HepG2 (cell line): ENCODE data around the gene CLNS1A. TPM values are rescaled to one million over a fixed set of nuclear protein-coding genes. Genes with fewer than 3 reads are reported as not detected.

ENCODE experiments used
- ATAC-seq: fragments of 200-7000 bp; cut with Tn5 transposase; 3 replicates; pipeline ENCODE4 v1.9.1; 2020; ENCODE audit warnings: mild to moderate bottlenecking, moderate library complexity
- BruUV-seq: library from RNA; stranded (reverse); fragments of 400-500 nt; replicated peaks from 2 replicates; lab custom pipeline; 2021; lab: Mats Ljungman, UMichigan
- CTCF ChIA-PET: fragments of 300-600 bp; formaldehyde crosslinking; extraction: SDS; loops from one replicate; lab custom pipeline; 2021; ENCODE audit warnings: low total read pairs, inconsistent platforms, low intra/inter-chr PET ratio; lab: Yijun Ruan, JAX
- POLR2A ChIA-PET: fragments of 350-600 bp; sonication (Branson Sonifier 250); formaldehyde crosslinking; loops from one replicate; lab custom pipeline; 2020; ENCODE audit warnings: antibody characterized with exemption, inconsistent platforms; lab: Yijun Ruan, JAX
- DNase-seq: peaks from one replicate; pipeline ENCODE4 v3.0.0-alpha.2; 2015; ENCODE audit warnings: low spot score
- FAIRE-seq: peaks from 3 replicates; lab custom pipeline; 2011; peaks lifted over from hg19 to GRCh38; lab: Jason Lieb, UNC
- H2AFZ ChIP-seq: one replicate; pipeline ENCODE4 v1.6.1; 2011; ENCODE audit warnings: low read length, inconsistent platforms
- H3K27ac ChIP-seq: fragments of 300-600 bp; 3 replicates; pipeline ENCODE4 v1.8.0; 2011; ENCODE audit warnings: mixed run types, mild to moderate bottlenecking, mixed read lengths, low read length, inconsistent platforms; ENCODE audit not compliant: insufficient read depth; ENCODE audit errors: extremely low read length
- H3K27me3 ChIP-seq, 2 experiments: fragments of 200-600 bp in 1 of 2; 2 replicates in 1 of 2; 3 replicates in 1 of 2; pipeline versions ENCODE4 v1.6.0 to v1.8.0; 2011; ENCODE audit warnings: low read length in 2 of 2, mild to moderate bottlenecking in 2 of 2, moderate library complexity in 2 of 2, inconsistent platforms in 1 of 2; ENCODE audit not compliant: insufficient read depth in 2 of 2, control insufficient read depth in 1 of 2
- H3K36me3 ChIP-seq, 2 experiments: fragments of 200-600 bp in 1 of 2; replicated peaks in 1 of 2; 2 replicates in 1 of 2; 3 replicates in 1 of 2; pipeline versions ENCODE4 v1.5.1 to v1.8.0; 2011; ENCODE audit warnings: low read length in 2 of 2, inconsistent platforms in 1 of 2; ENCODE audit not compliant: insufficient read depth in 2 of 2, control insufficient read depth in 1 of 2
- H3K4me1 ChIP-seq: 2 replicates; pipeline ENCODE4 v1.5.1; 2012; ENCODE audit warnings: low read length, inconsistent platforms; ENCODE audit not compliant: insufficient read depth
- H3K4me2 ChIP-seq: 2 replicates; pipeline ENCODE4 v1.6.0; 2011; ENCODE audit warnings: low read depth, low read length, inconsistent platforms
- H3K4me3 ChIP-seq, 3 experiments: fragments of 200-600 bp in 1 of 3; sonication (generic), shearing (Covaris generic) in 1 of 3; replicated peaks in 1 of 3; 2 replicates each; pipeline ENCODE4 v1.5.1; 2011 to 2016; ENCODE audit warnings: low read length in 3 of 3, inconsistent platforms in 2 of 3, low read depth in 2 of 3, mild to moderate bottlenecking in 2 of 3, control low read depth in 1 of 3, mixed read lengths in 1 of 3; ENCODE audit not compliant: insufficient read depth in 1 of 3
- H3K79me2 ChIP-seq: one replicate; pipeline ENCODE4 v1.6.1; 2011; ENCODE audit warnings: low read length, inconsistent platforms; ENCODE audit not compliant: insufficient read depth
- H3K9ac ChIP-seq: 2 replicates; pipeline ENCODE4 v1.6.0; 2011; ENCODE audit warnings: mild to moderate bottlenecking, low read depth, low read length, inconsistent platforms; ENCODE audit not compliant: insufficient read depth
- H3K9me3 ChIP-seq: 2 replicates; pipeline ENCODE4 v1.5.1; 2012; ENCODE audit warnings: mild to moderate bottlenecking, low read length
- H4K20me1 ChIP-seq: 2 replicates; pipeline ENCODE4 v1.6.0; 2011; ENCODE audit warnings: inconsistent platforms, mild to moderate bottlenecking, low read length, moderate library complexity; ENCODE audit not compliant: insufficient read depth
- FLYWCH1 ChIP-seq: sonication (generic); formaldehyde crosslinking; IDR thresholded peaks from 2 replicates; pipeline ENCODE4 v1.8.1; 2023; ENCODE audit warnings: mild to moderate bottlenecking, missing genetic modification reagents
- GLI4 ChIP-seq: sonication (generic); formaldehyde crosslinking; IDR thresholded peaks from 2 replicates; pipeline ENCODE4 v1.5.1; 2020; ENCODE audit warnings: missing genetic modification reagents, mild to moderate bottlenecking, moderate library complexity, borderline replicate concordance
- JUN ChIP-seq: sonication (generic); formaldehyde crosslinking; IDR thresholded peaks from 2 replicates; pipeline ENCODE4 v1.4.0; 2020; ENCODE audit warnings: mild to moderate bottlenecking, missing genetic modification reagents
- KDM6A ChIP-seq: IDR thresholded peaks from 2 replicates; pipeline ENCODE4 v1.6.1; 2016; ENCODE audit warnings: low read depth
- MAFF ChIP-seq: IDR thresholded peaks from 2 replicates; pipeline ENCODE4 v1.6.1; 2011; ENCODE audit warnings: low read depth, low read length, improper control_type of control experiment
- MAFK ChIP-seq, 2 experiments: IDR thresholded peaks in 1 of 2; conservative IDR thresholded peaks in 1 of 2; 2 replicates each; pipeline ENCODE4 v1.6.1; 2011; ENCODE audit warnings: improper control_type of control experiment in 2 of 2, low read length in 2 of 2
- PHF8 ChIP-seq: sonication (generic); formaldehyde crosslinking; IDR thresholded peaks from 2 replicates; pipeline ENCODE4 v1.5.0; 2020; ENCODE audit warnings: missing genetic modification reagents
- SIX1 ChIP-seq: sonication (generic); formaldehyde crosslinking; IDR thresholded peaks from 2 replicates; pipeline ENCODE4 v1.4.0; 2020; ENCODE audit warnings: missing genetic modification reagents, borderline replicate concordance
- ZNF550 ChIP-seq: sonication (generic); formaldehyde crosslinking; IDR thresholded peaks from 2 replicates; pipeline ENCODE4 v1.4.0; 2020; ENCODE audit warnings: mild to moderate bottlenecking, missing genetic modification reagents, borderline replicate concordance
- ZSCAN22 ChIP-seq: sonication (generic); formaldehyde crosslinking; IDR thresholded peaks from 2 replicates; pipeline ENCODE4 v1.4.0; 2020; ENCODE audit warnings: mild to moderate bottlenecking, missing genetic modification reagents
- WGBS: methylation state at CpG from one replicate; pipeline ENCODE4 v1.1.6; 2017; ENCODE audit warnings: low lambda C conversion rate; 5-methylcytosine and 5-hydroxymethylcytosine counted together
- in situ Hi-C: cut with HindIII; loops from 2 replicates; pipeline ENCODE4 v1.10.0; 2017; ENCODE audit warnings: low pct_unique_long_range_greater_than_20kb; ENCODE audit not compliant: extremely low pct_ligation_motif_present
- intact Hi-C: fragments of 100-400 bp; cut with micrococcal nuclease; formaldehyde crosslinking; loops from one replicate; pipeline ENCODE4 v1.10.0; 2022; ENCODE audit not compliant: unreplicated experiment
- polyA plus RNA-seq, 8 experiments: library from polyadenylated mRNA; depleted of rRNA in 3 of 8; stranded (reverse) in 7 of 8; unstranded in 1 of 8; fragments of >200 nt; fragmentation: Illumina TruSeq in 4 of 8; extraction: Trizol in 4 of 8; gene quantifications; 2 replicates each; pipeline versions ENCODE4 v1.2.1 to v1.2.3, GENCODE V29; 2011 to 2016; ENCODE audit warnings: low read depth in 4 of 8, missing spikeins in 1 of 8, mixed read lengths in 1 of 8; ENCODE audit not compliant: insufficient read depth in 1 of 8
- total RNA-seq, 5 experiments: library from RNA; depleted of rRNA; stranded (reverse); fragments of >200 nt; fragmentation: Illumina TruSeq; extraction: Trizol; gene quantifications; 2 replicates each; pipeline ENCODE4 v1.2.3, GENCODE V29; 2016; ENCODE audit warnings: low read depth in 1 of 5
- TF ChIP-seq, protein P1 (sequence below): sonication (generic); formaldehyde crosslinking; IDR thresholded peaks from 2 replicates; pipeline ENCODE4 v1.8.1; 2023; ENCODE audit warnings: mild to moderate bottlenecking, missing genetic modification reagents, borderline replicate concordance
- TF ChIP-seq, protein P2 (sequence below): sonication (generic); formaldehyde crosslinking; conservative IDR thresholded peaks from 2 replicates; pipeline ENCODE4 v1.4.0; 2020; ENCODE audit warnings: mild to moderate bottlenecking, missing genetic modification reagents, moderate library complexity
- TF ChIP-seq, protein P3 (sequence below): sonication (generic); formaldehyde crosslinking; IDR thresholded peaks from 2 replicates; pipeline ENCODE4 v1.4.0; 2020; ENCODE audit warnings: mild to moderate bottlenecking, missing genetic modification reagents

CLNS1A gene
- total and polyA plus RNA-seq, 2 of the 13 experiments (the other 11 are each of a cell fraction or from before 2014, with no cell fraction given): 158 to 219 TPM

- intact Hi-C loops (no loop called here), in situ Hi-C loops (no loop called here)
- TF ChIP-seq ZSCAN22 (CRISPR knock-in tag): no peak
- no peak for TF ChIP-seq PHF8 (CRISPR knock-in tag)
- no peak for TF ChIP-seq JUN (CRISPR knock-in tag)
- TF ChIP-seq KDM6A (CRISPR knock-in tag): no peak
- peak; percentile 41 to 74; a peak in 3 of 4 replicates for TF ChIP-seq MAFK (conservative IDR thresholded peaks at IDR 0.05 in 1 of 2, IDR thresholded peaks at IDR 0.05 in 1 of 2; ENCODE audit: low read length in 2 of 2)
- TF ChIP-seq MAFF: peak; percentile 48
- TF ChIP-seq, protein P1, sequence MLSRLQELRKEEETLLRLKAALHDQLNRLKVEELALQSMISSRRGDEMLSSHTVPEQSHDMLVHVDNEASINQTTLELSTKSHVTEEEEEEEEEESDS (CRISPR knock-in tag): no peak
- TF ChIP-seq GLI4: no peak
- TF ChIP-seq, protein P2, sequence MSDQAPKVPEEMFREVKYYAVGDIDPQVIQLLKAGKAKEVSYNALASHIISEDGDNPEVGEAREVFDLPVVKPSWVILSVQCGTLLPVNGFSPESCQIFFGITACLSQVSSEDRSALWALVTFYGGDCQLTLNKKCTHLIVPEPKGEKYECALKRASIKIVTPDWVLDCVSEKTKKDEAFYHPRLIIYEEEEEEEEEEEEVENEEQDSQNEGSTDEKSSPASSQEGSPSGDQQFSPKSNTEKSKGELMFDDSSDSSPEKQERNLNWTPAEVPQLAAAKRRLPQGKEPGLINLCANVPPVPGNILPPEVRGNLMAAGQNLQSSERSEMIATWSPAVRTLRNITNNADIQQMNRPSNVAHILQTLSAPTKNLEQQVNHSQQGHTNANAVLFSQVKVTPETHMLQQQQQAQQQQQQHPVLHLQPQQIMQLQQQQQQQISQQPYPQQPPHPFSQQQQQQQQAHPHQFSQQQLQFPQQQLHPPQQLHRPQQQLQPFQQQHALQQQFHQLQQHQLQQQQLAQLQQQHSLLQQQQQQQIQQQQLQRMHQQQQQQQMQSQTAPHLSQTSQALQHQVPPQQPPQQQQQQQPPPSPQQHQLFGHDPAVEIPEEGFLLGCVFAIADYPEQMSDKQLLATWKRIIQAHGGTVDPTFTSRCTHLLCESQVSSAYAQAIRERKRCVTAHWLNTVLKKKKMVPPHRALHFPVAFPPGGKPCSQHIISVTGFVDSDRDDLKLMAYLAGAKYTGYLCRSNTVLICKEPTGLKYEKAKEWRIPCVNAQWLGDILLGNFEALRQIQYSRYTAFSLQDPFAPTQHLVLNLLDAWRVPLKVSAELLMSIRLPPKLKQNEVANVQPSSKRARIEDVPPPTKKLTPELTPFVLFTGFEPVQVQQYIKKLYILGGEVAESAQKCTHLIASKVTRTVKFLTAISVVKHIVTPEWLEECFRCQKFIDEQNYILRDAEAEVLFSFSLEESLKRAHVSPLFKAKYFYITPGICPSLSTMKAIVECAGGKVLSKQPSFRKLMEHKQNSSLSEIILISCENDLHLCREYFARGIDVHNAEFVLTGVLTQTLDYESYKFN (CRISPR knock-in tag): no peak
- TF ChIP-seq ZNF550 (CRISPR knock-in tag): no peak
- TF ChIP-seq SIX1: no peak
- no peak for TF ChIP-seq FLYWCH1 (CRISPR knock-in tag)
- TF ChIP-seq, protein P3, sequence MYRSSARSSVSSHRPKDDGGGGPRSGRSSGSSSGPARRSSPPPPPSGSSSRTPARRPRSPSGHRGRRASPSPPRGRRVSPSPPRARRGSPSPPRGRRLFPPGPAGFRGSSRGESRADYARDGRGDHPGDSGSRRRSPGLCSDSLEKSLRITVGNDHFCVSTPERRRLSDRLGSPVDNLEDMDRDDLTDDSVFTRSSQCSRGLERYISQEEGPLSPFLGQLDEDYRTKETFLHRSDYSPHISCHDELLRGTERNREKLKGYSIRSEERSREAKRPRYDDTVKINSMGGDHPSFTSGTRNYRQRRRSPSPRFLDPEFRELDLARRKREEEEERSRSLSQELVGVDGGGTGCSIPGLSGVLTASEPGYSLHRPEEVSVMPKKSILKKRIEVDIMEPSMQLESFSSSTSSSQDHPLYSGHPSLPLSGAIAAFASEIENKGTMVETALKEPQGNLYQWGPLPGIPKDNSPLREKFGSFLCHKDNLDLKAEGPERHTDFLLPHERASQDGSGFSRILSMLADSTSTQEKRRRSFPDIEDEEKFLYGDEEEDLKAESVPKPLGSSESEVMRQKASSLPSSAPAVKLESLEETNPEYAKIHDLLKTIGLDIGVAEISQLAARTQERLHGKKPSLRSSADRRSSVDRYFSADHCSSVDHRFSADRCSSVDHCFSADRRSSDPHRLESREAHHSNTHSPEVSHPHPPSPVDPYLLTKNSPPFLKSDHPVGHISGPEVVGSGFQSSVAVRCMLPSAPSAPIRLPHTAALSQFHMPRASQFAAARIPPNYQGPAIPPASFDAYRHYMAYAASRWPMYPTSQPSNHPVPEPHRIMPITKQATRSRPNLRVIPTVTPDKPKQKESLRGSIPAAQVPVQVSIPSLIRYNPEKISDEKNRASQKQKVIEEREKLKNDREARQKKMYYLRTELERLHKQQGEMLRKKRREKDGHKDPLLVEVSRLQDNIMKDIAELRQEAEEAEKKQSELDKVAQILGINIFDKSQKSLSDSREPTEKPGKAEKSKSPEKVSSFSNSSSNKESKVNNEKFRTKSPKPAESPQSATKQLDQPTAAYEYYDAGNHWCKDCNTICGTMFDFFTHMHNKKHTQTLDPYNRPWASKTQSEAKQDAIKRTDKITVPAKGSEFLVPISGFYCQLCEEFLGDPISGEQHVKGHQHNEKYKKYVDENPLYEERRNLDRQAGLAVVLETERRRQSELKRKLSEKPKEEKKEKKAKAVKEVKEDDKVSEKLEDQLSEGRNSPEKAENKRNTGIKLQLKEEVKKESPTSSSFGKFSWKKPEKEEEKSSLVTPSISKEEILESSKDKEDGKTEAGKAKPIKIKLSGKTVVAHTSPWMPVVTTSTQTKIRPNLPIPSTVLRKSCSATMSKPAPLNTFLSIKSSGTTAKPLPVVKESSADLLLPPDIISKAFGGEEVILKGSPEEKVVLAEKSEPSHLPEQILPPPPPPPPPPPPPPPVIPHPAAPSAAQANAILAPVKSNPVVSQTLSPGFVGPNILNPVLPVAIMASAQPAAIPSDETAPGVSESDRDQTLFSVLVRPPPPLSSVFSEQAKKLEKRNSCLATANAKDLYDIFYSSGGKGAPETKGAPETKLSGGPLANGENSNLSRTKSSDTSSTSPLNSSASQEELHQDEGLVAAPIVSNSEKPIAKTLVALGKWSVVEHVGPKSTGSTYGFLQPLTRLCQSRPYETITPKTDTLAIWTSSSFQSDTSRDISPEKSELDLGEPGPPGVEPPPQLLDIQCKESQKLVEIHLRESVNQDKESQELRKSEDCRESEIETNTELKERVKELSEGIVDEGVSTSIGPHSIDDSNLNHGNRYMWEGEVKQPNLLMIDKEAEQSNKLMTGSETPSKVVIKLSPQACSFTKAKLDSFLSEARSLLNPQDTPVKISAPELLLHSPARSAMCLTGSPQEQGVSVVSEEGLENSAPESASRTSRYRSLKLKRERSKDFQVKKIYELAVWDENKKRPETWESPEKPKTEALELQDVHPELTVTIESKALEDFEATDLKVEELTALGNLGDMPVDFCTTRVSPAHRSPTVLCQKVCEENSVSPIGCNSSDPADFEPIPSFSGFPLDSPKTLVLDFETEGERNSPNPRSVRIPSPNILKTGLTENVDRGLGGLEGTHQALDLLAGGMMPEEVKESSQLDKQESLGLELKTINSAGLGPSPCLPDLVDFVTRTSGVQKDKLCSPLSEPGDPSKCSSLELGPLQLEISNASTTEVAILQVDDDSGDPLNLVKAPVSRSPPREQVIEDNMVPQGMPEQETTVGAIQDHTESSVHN (CRISPR knock-in tag): no peak
These were observed 33.3 kb downstream of the CLNS1A start for GRCh38 chr11:77604281-77604680.

More at GRCh38 chr11:77604281-77604680, 33.3 kb downstream of the CLNS1A start:
- peaks cover 12% of the 10 kb centered on the region for H3K4me1 ChIP-seq
- ChIA-PET POLR2A (no interaction called here), CTCF (no interaction called here)
- H3K9me3 ChIP-seq: no peaks in the 10 kb centered on the region
- no peak overlapping the region for H3K27ac ChIP-seq
- no peak overlapping the region for H3K4me2 ChIP-seq
- BruUV-seq: no TSS peak
- H3K9ac ChIP-seq: no peak overlapping the region
- H4K20me1 ChIP-seq: no peaks in the 10 kb centered on the region
- H2AFZ ChIP-seq: no peak overlapping the region
- H3K4me3 ChIP-seq: no peak overlapping the region
- H3K36me3 ChIP-seq: peaks cover 4 to 44% of the 10 kb centered on the region in 2 experiments
- ATAC-seq: no peak
- WGBS: 97% methylated on average over 2 of the region's 2 CpGs
- no peaks in the 10 kb centered on the region for H3K27me3 ChIP-seq
- no peaks in the 10 kb centered on the region for H3K79me2 ChIP-seq
- FAIRE-seq: no peak
- no peak for DNase-seq
